ENCODE results near the gene SLC23A2.

Gene SLC23A2

DNA sequence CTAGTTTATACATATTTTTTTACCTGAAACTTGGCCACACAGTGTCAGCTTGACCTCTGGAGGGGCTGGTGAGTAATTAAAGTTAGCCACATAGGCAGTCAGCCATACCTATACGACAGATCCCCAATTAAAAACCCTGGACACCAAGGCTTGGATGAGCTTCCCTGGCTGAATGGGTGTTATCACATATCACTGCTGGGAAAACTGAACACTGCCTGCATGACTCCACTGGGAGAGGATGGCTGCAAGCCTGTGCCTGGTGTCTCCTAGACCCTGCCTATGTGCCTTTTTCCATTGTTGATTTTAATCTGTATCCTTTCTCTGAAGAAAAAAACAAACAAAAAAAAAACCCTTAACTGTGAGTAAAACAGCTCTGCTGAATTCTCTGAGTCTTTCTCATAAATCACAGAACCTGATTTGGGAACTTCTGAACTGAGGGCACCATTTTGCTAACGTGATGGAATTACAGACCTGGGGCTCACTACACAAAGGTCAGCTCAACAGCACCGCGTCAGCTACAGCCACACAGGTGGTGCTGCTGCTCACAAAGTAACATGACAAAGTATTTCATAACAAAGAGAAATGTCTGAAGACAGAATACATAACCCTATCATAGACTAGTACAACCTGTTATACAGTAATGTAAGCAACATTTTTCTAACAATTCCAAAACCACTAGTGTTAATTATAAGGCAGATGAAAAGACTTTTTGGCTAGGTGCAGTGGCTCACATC is 97.0 kb downstream of the SLC23A2 start:
- CTCF ChIA-PET, result no interaction called here

GRCh38 chr20:4902788-4903187 is 98.5 kb downstream of the SLC23A2 start:
- ChIA-PET POLR2A (no interaction called here), CTCF (no interaction called here)
- TF ChIP-seq ARNT (IDR thresholded peaks at IDR 0.05) (no peak), L3MBTL2 (conservative IDR thresholded peaks at IDR 0.05) (no peak), SP1 (IDR thresholded peaks at IDR 0.05) (no peak), PKNOX1 (IDR thresholded peaks at IDR 0.05) (no peak), ZNF384 (IDR thresholded peaks at IDR 0.05) (no peak), SUZ12 (IDR thresholded peaks at IDR 0.05) (no peak), BHLHE40 (IDR thresholded peaks at IDR 0.05; ENCODE audit: borderline replicate concordance) (no peak), LEF1 (IDR thresholded peaks at IDR 0.05; ENCODE audit: borderline replicate concordance) (no peak), NFRKB (IDR thresholded peaks at IDR 0.05) (no peak), HDGF (IDR thresholded peaks at IDR 0.05; ENCODE audit: borderline replicate concordance) (no peak), CTBP1 (IDR thresholded peaks at IDR 0.05; ENCODE audit: borderline replicate concordance) (no peak), TARDBP (IDR thresholded peaks at IDR 0.05) (no peak), ELF4 (IDR thresholded peaks at IDR 0.05) (no peak), FOXA1 (IDR thresholded peaks at IDR 0.05) (no peak), FOXM1 (IDR thresholded peaks at IDR 0.05; ENCODE audit: borderline replicate concordance) (no peak), FOXK2 (IDR thresholded peaks at IDR 0.05) (no peak)
- no peak for DNase-seq (ENCODE audit: extremely low spot score)

More for the DNA sequence above, 97.0 kb downstream of the SLC23A2 start:
- POLR2A ChIA-PET, result no interaction called here
- DNase-seq (ENCODE audit: extremely low spot score), result no peak
- TF ChIP-seq SUZ12 (IDR thresholded peaks at IDR 0.05) (no peak), PKNOX1 (IDR thresholded peaks at IDR 0.05) (no peak), ELF4 (IDR thresholded peaks at IDR 0.05) (no peak), L3MBTL2 (conservative IDR thresholded peaks at IDR 0.05) (no peak), HDGF (IDR thresholded peaks at IDR 0.05; ENCODE audit: borderline replicate concordance) (no peak), NFRKB (IDR thresholded peaks at IDR 0.05) (no peak), FOXA1 (IDR thresholded peaks at IDR 0.05) (no peak), FOXM1 (IDR thresholded peaks at IDR 0.05; ENCODE audit: borderline replicate concordance) (no peak), SP1 (IDR thresholded peaks at IDR 0.05) (no peak), ARNT (IDR thresholded peaks at IDR 0.05) (no peak), CTBP1 (IDR thresholded peaks at IDR 0.05; ENCODE audit: borderline replicate concordance) (no peak), FOXK2 (IDR thresholded peaks at IDR 0.05) (no peak), ZNF384 (IDR thresholded peaks at IDR 0.05) (no peak), BHLHE40 (IDR thresholded peaks at IDR 0.05; ENCODE audit: borderline replicate concordance) (no peak), LEF1 (IDR thresholded peaks at IDR 0.05; ENCODE audit: borderline replicate concordance) (no peak), TARDBP (IDR thresholded peaks at IDR 0.05) (no peak)

DNA sequence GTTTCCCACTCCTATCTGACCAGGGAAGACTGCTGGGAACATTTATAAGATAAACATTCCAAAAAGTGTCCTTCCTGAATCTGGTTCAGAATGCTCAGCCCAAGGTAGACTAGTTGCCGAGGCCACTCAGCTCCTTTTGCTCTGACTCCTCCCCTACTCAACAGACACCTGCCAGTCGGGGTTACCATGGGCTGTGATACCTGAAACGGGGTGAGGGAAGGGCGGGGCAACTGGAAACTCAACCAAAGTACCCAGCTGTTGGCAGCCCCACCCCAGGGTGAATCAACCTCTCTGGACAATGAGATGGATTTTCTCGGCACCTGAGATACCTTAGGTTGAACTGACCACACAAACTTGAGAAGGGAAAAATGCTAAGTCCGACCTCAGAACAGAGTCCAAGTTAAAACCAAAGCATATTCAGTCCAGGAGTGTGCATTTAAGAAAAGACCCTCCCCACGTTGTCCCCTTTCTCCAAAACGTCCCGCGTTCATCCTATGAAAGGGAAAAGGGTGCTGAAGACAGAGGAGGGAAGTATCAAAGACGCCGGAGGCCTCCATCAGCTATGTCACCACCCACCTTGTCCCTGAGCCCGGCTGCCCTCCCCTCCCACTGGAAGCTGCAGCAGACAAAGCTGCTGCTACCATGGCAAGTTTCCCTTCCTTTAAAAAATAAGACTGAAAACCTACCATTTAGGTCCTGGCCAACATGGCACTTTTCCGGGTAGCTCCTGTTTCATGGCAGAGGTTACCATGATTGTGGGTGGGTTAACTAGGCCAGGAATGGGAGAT is 100.1 kb downstream of the SLC23A2 start:
- ChIA-PET POLR2A (no interaction called here), CTCF (interaction anchor here (0.8 kb wide), 1 partner anchor 49 kb away, joined by 4 read pairs; no protein-coding TSS in a partner anchor)
- TF ChIP-seq NFRKB (IDR thresholded peaks at IDR 0.05) (no peak), BHLHE40 (IDR thresholded peaks at IDR 0.05; ENCODE audit: borderline replicate concordance) (no peak), SUZ12 (IDR thresholded peaks at IDR 0.05) (no peak), HDGF (IDR thresholded peaks at IDR 0.05; ENCODE audit: borderline replicate concordance) (no peak), ZNF384 (IDR thresholded peaks at IDR 0.05) (no peak), SP1 (IDR thresholded peaks at IDR 0.05) (no peak), ARNT (IDR thresholded peaks at IDR 0.05) (no peak), FOXM1 (IDR thresholded peaks at IDR 0.05; ENCODE audit: borderline replicate concordance) (no peak), FOXK2 (IDR thresholded peaks at IDR 0.05) (no peak), TARDBP (IDR thresholded peaks at IDR 0.05) (no peak), L3MBTL2 (conservative IDR thresholded peaks at IDR 0.05) (no peak)
- no peak for DNase-seq (ENCODE audit: extremely low spot score)

DNA sequence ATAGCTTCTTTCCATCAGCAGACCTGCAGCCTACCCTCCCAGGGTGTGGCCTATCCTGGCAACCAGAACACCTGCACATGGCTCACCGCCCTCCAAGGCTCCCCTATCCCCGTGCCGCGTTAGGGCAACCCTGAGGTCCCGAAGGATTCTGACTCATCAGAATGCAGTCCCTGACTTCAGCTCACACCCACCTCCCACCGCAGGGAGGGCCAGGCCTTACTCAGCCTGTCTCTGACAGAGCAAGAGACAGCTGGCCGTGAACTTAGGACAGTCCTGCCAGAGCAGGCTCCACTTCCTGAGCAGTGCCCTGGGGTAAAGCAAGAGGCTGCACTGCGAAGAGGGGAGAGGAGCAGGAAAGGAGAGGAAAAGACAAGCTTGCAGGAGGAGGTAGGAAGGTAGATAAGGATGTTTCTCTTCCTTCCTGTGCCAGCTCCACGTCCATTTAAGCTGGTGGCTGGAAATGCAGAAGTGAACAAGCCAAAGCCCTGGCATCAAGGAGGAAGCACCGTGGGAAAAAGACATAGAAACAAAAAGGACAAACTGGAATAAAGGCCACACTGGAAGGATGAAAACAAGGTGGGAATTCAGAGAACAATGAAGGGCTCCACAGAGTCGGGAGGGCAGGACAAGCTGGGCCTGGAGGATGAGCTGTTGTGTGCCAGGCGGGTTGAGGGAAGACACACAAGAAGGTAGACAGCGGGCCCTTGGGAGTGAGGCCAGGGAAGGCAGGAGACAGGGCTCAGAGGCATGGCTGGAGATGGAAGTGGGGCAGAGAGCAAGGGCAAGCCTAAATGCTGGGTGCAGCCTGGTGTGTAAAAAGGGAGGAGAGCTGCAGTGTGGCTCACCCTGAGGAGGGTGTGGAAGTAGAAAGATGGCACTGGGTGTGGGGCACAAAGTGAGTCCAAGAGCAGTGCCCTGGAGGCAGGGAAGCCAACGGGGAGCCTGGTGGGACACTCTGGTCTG is 102.7 kb downstream of the SLC23A2 start:
- ChIA-PET CTCF (no interaction called here), POLR2A (no interaction called here)
- DNase-seq (ENCODE audit: extremely low spot score), result no peak
- no peak for TF ChIP-seq BHLHE40 (IDR thresholded peaks at IDR 0.05; ENCODE audit: borderline replicate concordance)
- no peak for TF ChIP-seq NFRKB (IDR thresholded peaks at IDR 0.05)
- no peak for TF ChIP-seq TARDBP (IDR thresholded peaks at IDR 0.05)
- no peak for TF ChIP-seq PKNOX1 (IDR thresholded peaks at IDR 0.05)
- no peak for TF ChIP-seq FOXK2 (IDR thresholded peaks at IDR 0.05)

DNA sequence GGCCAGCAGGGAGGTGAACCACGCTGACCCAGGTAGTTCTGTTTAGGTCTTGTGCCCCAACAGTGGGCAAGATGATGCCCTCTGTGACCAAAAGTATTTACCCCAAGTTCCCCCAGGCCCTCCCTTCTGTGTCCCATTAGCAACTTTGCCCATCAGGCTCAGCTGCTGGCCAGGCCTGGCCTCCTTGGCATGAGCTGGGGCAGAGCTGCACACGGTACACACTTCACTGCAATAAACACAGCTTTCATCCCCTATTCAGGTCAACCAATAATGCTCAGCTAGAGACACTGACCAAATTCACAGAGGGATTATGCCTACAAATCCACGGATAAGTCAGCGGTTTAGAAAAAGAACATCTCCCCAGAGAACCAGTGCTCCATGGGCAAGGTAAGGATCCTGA is 103.7 kb downstream of the SLC23A2 start:
- CTCF ChIA-PET, result no interaction called here
- POLR2A ChIA-PET, result no interaction called here
- no peak for DNase-seq (ENCODE audit: extremely low spot score)
- TF ChIP-seq HDGF (IDR thresholded peaks at IDR 0.05; ENCODE audit: borderline replicate concordance) (no peak), NFRKB (IDR thresholded peaks at IDR 0.05) (no peak), ZNF384 (IDR thresholded peaks at IDR 0.05) (no peak), TARDBP (IDR thresholded peaks at IDR 0.05) (no peak), FOXM1 (IDR thresholded peaks at IDR 0.05; ENCODE audit: borderline replicate concordance) (no peak), ELF4 (IDR thresholded peaks at IDR 0.05) (no peak), CTBP1 (IDR thresholded peaks at IDR 0.05; ENCODE audit: borderline replicate concordance) (no peak), BHLHE40 (IDR thresholded peaks at IDR 0.05; ENCODE audit: borderline replicate concordance) (no peak), SP1 (IDR thresholded peaks at IDR 0.05) (no peak), ARNT (IDR thresholded peaks at IDR 0.05) (no peak), PKNOX1 (IDR thresholded peaks at IDR 0.05) (no peak), FOXA1 (IDR thresholded peaks at IDR 0.05) (no peak)
